PC-9 (cell line): ENCODE data around the gene LRRC59. TPM values are rescaled to one million over a fixed set of nuclear protein-coding genes. Genes with fewer than 3 reads are reported as not detected.
"Not testable (repeated sequence)": the region's sequence is repeated elsewhere in the genome, so short reads cannot be mapped to it uniquely, and the experiment has no call there.

ENCODE experiments used
- BruUV-seq: library from RNA; stranded (reverse); fragments of 400-500 nt; replicated peaks from 2 replicates; lab custom pipeline; 2021; lab: Mats Ljungman, UMichigan
- CTCF ChIA-PET: fragments of 300-600 bp; sonication (Branson Sonifier 250); formaldehyde crosslinking; loops from one replicate; lab custom pipeline; 2022; ENCODE audit warnings: antibody characterized with exemption; lab: Charles Lee
- POLR2A ChIA-PET: fragments of 300-600 bp; sonication (Branson Sonifier 250); formaldehyde crosslinking; loops from one replicate; lab custom pipeline; 2022; ENCODE audit warnings: antibody characterized with exemption; ENCODE audit not compliant: unreplicated experiment; lab: Charles Lee
- DNase-seq, 2 experiments: peaks; one replicate each; pipeline versions ENCODE4 v3.0.0 to v3.0.0-alpha.2; 2015 to 2022; ENCODE audit warnings: mixed read lengths in 1 of 2
- H2AFZ ChIP-seq: fragments of 200-600 bp; sonication (generic); 2 replicates; pipeline ENCODE4 v1.8.1; 2017; ENCODE audit warnings: antibody characterized with exemption
- H3F3A ChIP-seq: fragments of 200-600 bp; sonication (generic); 2 replicates; pipeline ENCODE4 v1.8.1; 2017; ENCODE audit warnings: antibody characterized with exemption, mild to moderate bottlenecking, low read depth; ENCODE audit not compliant: insufficient read depth
- H3K27ac ChIP-seq: fragments of 200-600 bp; sonication (generic); 2 replicates; pipeline ENCODE4 v1.6.1; 2016; ENCODE audit warnings: mixed run types
- H3K27me3 ChIP-seq: fragments of 200-600 bp; sonication (generic); 2 replicates; pipeline ENCODE4 v1.6.1; 2016; ENCODE audit warnings: low read depth, mixed run types; ENCODE audit not compliant: insufficient read depth
- H3K36me3 ChIP-seq: fragments of 200-600 bp; sonication (generic); 2 replicates; pipeline ENCODE4 v1.6.1; 2016; ENCODE audit warnings: low read depth, mixed run types
- H3K4me1 ChIP-seq: fragments of 200-600 bp; sonication (generic); replicated peaks from 2 replicates; pipeline ENCODE4 v1.6.1; 2016; ENCODE audit warnings: mixed run types; ENCODE audit not compliant: insufficient read depth
- H3K4me2 ChIP-seq: fragments of 200-600 bp; sonication (generic); 2 replicates; pipeline ENCODE4 v1.6.1; 2017; ENCODE audit warnings: mixed run types
- H3K4me3 ChIP-seq: fragments of 200-600 bp; sonication (generic); 2 replicates; pipeline ENCODE4 v1.6.1; 2016; ENCODE audit warnings: mixed run types
- H3K79me2 ChIP-seq: fragments of 200-600 bp; sonication (generic); 2 replicates; pipeline ENCODE4 v1.6.1; 2017; ENCODE audit warnings: low read depth, mixed run types
- H3K9me2 ChIP-seq: fragments of 200-600 bp; sonication (generic); 2 replicates; pipeline ENCODE4 v1.8.1; 2017; ENCODE audit warnings: mild to moderate bottlenecking; ENCODE audit not compliant: insufficient read depth
- H3K9me3 ChIP-seq: fragments of 200-600 bp; sonication (generic); 2 replicates; pipeline ENCODE4 v1.8.1; 2016; ENCODE audit warnings: low read depth; ENCODE audit not compliant: insufficient read depth
- H4K20me1 ChIP-seq: fragments of 200-600 bp; sonication (generic); 2 replicates; pipeline ENCODE4 v1.8.1; 2017; ENCODE audit not compliant: insufficient read depth
- EZH2 ChIP-seq: fragments of 200-600 bp; sonication (generic); IDR thresholded peaks from 2 replicates; pipeline ENCODE4 v1.8.0; 2017; ENCODE audit warnings: antibody characterized with exemption, low read depth
- intact Hi-C: fragments of 100-400 bp; cut with micrococcal nuclease; formaldehyde crosslinking; loops from one replicate; pipeline ENCODE4 v1.10.0; 2022; ENCODE audit not compliant: unreplicated experiment
- total RNA-seq: library from RNA; stranded (reverse); gene quantifications from 2 replicates; pipeline ENCODE4 v1.2.3, GENCODE V29; 2021
- TF ChIP-seq, protein P1 (sequence below): fragments of 200-600 bp; sonication (generic); conservative IDR thresholded peaks from 2 replicates; pipeline ENCODE4 v1.6.1; 2017; ENCODE audit warnings: mixed run types, antibody characterized with exemption, mild to moderate bottlenecking, moderate library complexity

The LRRC59 gene
- total RNA-seq, 1 experiment from 2014 or later, result 102 TPM

DNA sequence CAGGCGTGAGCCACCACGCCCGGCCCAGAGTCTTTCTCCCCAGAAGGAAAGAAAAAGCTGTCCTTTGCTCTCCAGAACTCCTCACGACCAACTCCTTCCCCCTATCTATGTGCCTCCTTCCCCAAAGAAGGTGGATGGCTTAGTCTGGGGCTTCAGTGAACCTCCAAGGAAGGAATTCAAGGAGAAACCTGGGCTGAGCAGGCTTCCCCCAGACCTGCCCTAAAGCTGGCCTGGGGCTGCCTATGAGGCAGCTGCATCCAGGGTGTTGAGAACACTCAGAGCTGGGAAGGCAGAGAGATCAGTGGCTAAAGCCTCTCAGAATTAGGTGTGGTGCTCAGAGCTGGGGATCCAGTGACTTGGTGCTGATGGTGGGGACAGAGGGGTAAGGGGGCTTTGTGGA, 32.5 kb upstream of the LRRC59 start:
- ChIA-PET CTCF (no interaction called here), POLR2A (no interaction called here)
- Histone ChIP-seq H3F3A (peaks cover 37% of the 10 kb centered on the region), H3K9me2 (no peaks in the 10 kb centered on the region), H2AFZ (no peak overlapping the region), H3K4me3 (no peak overlapping the region), H3K9me3 (no peaks in the 10 kb centered on the region), H3K36me3 (peaks cover 14% of the 10 kb centered on the region), H3K4me1 (peaks cover 58% of the 10 kb centered on the region), H3K79me2 (peaks cover 83% of the 10 kb centered on the region), H3K27me3 (no peaks in the 10 kb centered on the region), H3K4me2 (peak overlapping the region; percentile 7; the same call in 1 of the 2 replicates), H3K27ac (no peak overlapping the region), H4K20me1 (peaks cover 19% of the 10 kb centered on the region)
- TF ChIP-seq, protein P1, sequence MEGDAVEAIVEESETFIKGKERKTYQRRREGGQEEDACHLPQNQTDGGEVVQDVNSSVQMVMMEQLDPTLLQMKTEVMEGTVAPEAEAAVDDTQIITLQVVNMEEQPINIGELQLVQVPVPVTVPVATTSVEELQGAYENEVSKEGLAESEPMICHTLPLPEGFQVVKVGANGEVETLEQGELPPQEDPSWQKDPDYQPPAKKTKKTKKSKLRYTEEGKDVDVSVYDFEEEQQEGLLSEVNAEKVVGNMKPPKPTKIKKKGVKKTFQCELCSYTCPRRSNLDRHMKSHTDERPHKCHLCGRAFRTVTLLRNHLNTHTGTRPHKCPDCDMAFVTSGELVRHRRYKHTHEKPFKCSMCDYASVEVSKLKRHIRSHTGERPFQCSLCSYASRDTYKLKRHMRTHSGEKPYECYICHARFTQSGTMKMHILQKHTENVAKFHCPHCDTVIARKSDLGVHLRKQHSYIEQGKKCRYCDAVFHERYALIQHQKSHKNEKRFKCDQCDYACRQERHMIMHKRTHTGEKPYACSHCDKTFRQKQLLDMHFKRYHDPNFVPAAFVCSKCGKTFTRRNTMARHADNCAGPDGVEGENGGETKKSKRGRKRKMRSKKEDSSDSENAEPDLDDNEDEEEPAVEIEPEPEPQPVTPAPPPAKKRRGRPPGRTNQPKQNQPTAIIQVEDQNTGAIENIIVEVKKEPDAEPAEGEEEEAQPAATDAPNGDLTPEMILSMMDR, result no peak
- no peak for TF ChIP-seq EZH2
- DNase-seq, result no peak
- BruUV-seq, result no TSS peak
- intact Hi-C loops, result no loop called here

- no peak overlapping the region for H3K27ac ChIP-seq
- no peaks in the 10 kb centered on the region for H3K9me2 ChIP-seq
- BruUV-seq, result no TSS peak
- intact Hi-C loops, result no loop called here
- POLR2A ChIA-PET, result no interaction called here
- TF ChIP-seq, protein P1, result no peak
- no peak for TF ChIP-seq EZH2
- H3K4me2 ChIP-seq, result peak overlapping the region; percentile 7; the same call in 1 of the 2 replicates
- CTCF ChIA-PET, result no interaction called here
- H3K9me3 ChIP-seq, result no peaks in the 10 kb centered on the region
- no peak overlapping the region for H2AFZ ChIP-seq
- peaks cover 66% of the 10 kb centered on the region for H3K4me1 ChIP-seq
- peaks cover 19% of the 10 kb centered on the region for H4K20me1 ChIP-seq
- H3F3A ChIP-seq, result peaks cover 45% of the 10 kb centered on the region
- H3K36me3 ChIP-seq, result peaks cover 14% of the 10 kb centered on the region
- no peak for DNase-seq
- no peaks in the 10 kb centered on the region for H3K27me3 ChIP-seq
- H3K4me3 ChIP-seq, result no peak overlapping the region
- H3K79me2 ChIP-seq, result peaks cover 83% of the 10 kb centered on the region
Observed at GRCh38 chr17:50428831-50429424, 31.6 kb upstream of the LRRC59 start.

- Histone ChIP-seq H3K4me2 (peak overlapping the region; percentile 91), H3K4me3 (peak overlapping the region; percentile 63; the same call in 1 of the 2 replicates)
- H3K9me3 ChIP-seq, result not testable (repeated sequence)
Observed at GRCh38 chr17:50428126-50428525, 30.8 kb upstream of the LRRC59 start.

More at GRCh38 chr17:50428126-50428525, 30.8 kb upstream of the LRRC59 start:
- DNase-seq, BruUV-seq, H3K9me2 ChIP-seq, intact Hi-C loops, H3K27me3 ChIP-seq, POLR2A ChIA-PET, H2AFZ ChIP-seq, CTCF ChIA-PET: not testable (repeated sequence)
- Histone ChIP-seq H3K27ac (peak overlapping the region; percentile 40; the same call in 1 of the 2 replicates), H3K79me2 (peaks cover 82% of the 10 kb centered on the region), H3K4me1 (peaks cover 72% of the 10 kb centered on the region), H4K20me1 (peaks cover 19% of the 10 kb centered on the region), H3K36me3 (peaks cover 14% of the 10 kb centered on the region), H3F3A (peaks cover 50% of the 10 kb centered on the region)
